ENCODE measurements around the gene ERGIC3.
"Not testable (repeated sequence)": the region's sequence is repeated elsewhere in the genome, so short reads cannot be mapped to it uniquely, and the experiment has no call there.

Gene ERGIC3

GRCh38 chr20:35544436-35544835 lies 2.6 kb downstream of the ERGIC3 start:
- H3K4me2 ChIP-seq (ENCODE audit: low read length): no peak overlapping the region
- H3K9me3 ChIP-seq (ENCODE audit: insufficient read depth, low read depth, low read length): no peaks in the 10 kb centered on the region
- H3K4me1 ChIP-seq (ENCODE audit: control insufficient read depth in 1 of 2, insufficient read depth in 2 of 2, low read length in 2 of 2): peaks cover 7 to 10% of the 10 kb centered on the region in 2 experiments
- H3K79me2 ChIP-seq (ENCODE audit: control insufficient read depth, insufficient read depth, low read length, poor library complexity): peaks cover 5% of the 10 kb centered on the region
- no peak overlapping the region for H4K12ac ChIP-seq (ENCODE audit: low read depth, low read length)
- no peak overlapping the region for H2AK5ac ChIP-seq (ENCODE audit: low read length)
- H3K27ac ChIP-seq (ENCODE audit: low read depth, low read length): no peak overlapping the region
- H4K91ac ChIP-seq (ENCODE audit: low read depth, low read length): no peak overlapping the region
- no peak overlapping the region for H3K4me3 ChIP-seq (ENCODE audit: low read depth, low read length)
- no peak for DNase-seq
- no peak overlapping the region for H3K18ac ChIP-seq (ENCODE audit: low read length)
- H3K27me3 ChIP-seq (ENCODE audit: insufficient read depth, low read length): no peaks in the 10 kb centered on the region
- H3K4ac ChIP-seq (ENCODE audit: low read depth, low read length): no peak overlapping the region
- no peak overlapping the region for H2BK120ac ChIP-seq (ENCODE audit: insufficient read depth, low read length, poor library complexity)
- peaks cover 6% of the 10 kb centered on the region for H3K79me1 ChIP-seq (ENCODE audit: low read length)
- peaks cover 24 to 30% of the 10 kb centered on the region in 2 experiments for H3K36me3 ChIP-seq (ENCODE audit: control insufficient read depth in 1 of 2, insufficient read depth in 2 of 2, low read length in 2 of 2)
- no peak overlapping the region for H4K8ac ChIP-seq (ENCODE audit: low read depth, low read length)
- H3K23ac ChIP-seq (ENCODE audit: low read length): no peak overlapping the region
- no peak overlapping the region for H2BK12ac ChIP-seq (ENCODE audit: low read length)
- H2BK5ac ChIP-seq (ENCODE audit: low read depth, low read length, poor library complexity): no peak overlapping the region
- no peak overlapping the region for H3K14ac ChIP-seq (ENCODE audit: low read length)
- H2AFZ ChIP-seq (ENCODE audit: insufficient read depth, low read length, poor library complexity): no peak overlapping the region
- WGBS (ENCODE audit: extremely low coverage, insufficient coverage, insufficient read length): no CpG with 5 or more reads among the region's 16 CpGs
- H3K9ac ChIP-seq (ENCODE audit: low read length): no peak overlapping the region

GRCh38 chr20:35544941-35545340 lies 3.1 kb downstream of the ERGIC3 start:
- not testable (repeated sequence) for H3K4me3 ChIP-seq (ENCODE audit: low read depth, low read length); H3K9ac ChIP-seq (ENCODE audit: low read length); H2AK5ac ChIP-seq (ENCODE audit: low read length); H2BK120ac ChIP-seq (ENCODE audit: insufficient read depth, low read length, poor library complexity); H3K79me1 ChIP-seq (ENCODE audit: low read length); DNase-seq; H3K4me1 ChIP-seq (ENCODE audit: control insufficient read depth in 1 of 2, insufficient read depth in 2 of 2, low read length in 2 of 2); H3K4ac ChIP-seq (ENCODE audit: low read depth, low read length); H3K23ac ChIP-seq (ENCODE audit: low read length); H3K9me3 ChIP-seq (ENCODE audit: insufficient read depth, low read depth, low read length); H3K27ac ChIP-seq (ENCODE audit: low read depth, low read length); H4K91ac ChIP-seq (ENCODE audit: low read depth, low read length); H2BK12ac ChIP-seq (ENCODE audit: low read length); H3K4me2 ChIP-seq (ENCODE audit: low read length); H3K18ac ChIP-seq (ENCODE audit: low read length); H2BK5ac ChIP-seq (ENCODE audit: low read depth, low read length, poor library complexity); H3K79me2 ChIP-seq (ENCODE audit: control insufficient read depth, insufficient read depth, low read length, poor library complexity); H4K12ac ChIP-seq (ENCODE audit: low read depth, low read length); H3K14ac ChIP-seq (ENCODE audit: low read length); H2AFZ ChIP-seq (ENCODE audit: insufficient read depth, low read length, poor library complexity); H3K27me3 ChIP-seq (ENCODE audit: insufficient read depth, low read length); H4K8ac ChIP-seq (ENCODE audit: low read depth, low read length)
- no CpG with 5 or more reads among the region's 7 CpGs for WGBS (ENCODE audit: extremely low coverage, insufficient coverage, insufficient read length)
- H3K36me3 ChIP-seq (ENCODE audit: control insufficient read depth in 1 of 2, insufficient read depth in 2 of 2, low read length in 2 of 2): peaks cover 25 to 31% of the 10 kb centered on the region in 2 experiments

- Histone ChIP-seq H2AFZ (ENCODE audit: insufficient read depth, low read length, poor library complexity) (no peak overlapping the region), H2BK12ac (ENCODE audit: low read length) (no peak overlapping the region), H3K4me1 (ENCODE audit: control insufficient read depth in 1 of 2, insufficient read depth in 2 of 2, low read length in 2 of 2) (peaks cover 7 to 9% of the 10 kb centered on the region in 2 experiments), H3K23ac (ENCODE audit: low read length) (no peak overlapping the region), H3K9ac (ENCODE audit: low read length) (no peak overlapping the region), H3K14ac (ENCODE audit: low read length) (no peak overlapping the region), H3K36me3 (ENCODE audit: control insufficient read depth in 1 of 2, insufficient read depth in 2 of 2, low read length in 2 of 2) (peaks cover 28 to 38% of the 10 kb centered on the region in 2 experiments), H4K91ac (ENCODE audit: low read depth, low read length) (no peak overlapping the region), H3K27me3 (ENCODE audit: insufficient read depth, low read length) (no peaks in the 10 kb centered on the region), H4K12ac (ENCODE audit: low read depth, low read length) (no peak overlapping the region), H4K8ac (ENCODE audit: low read depth, low read length) (no peak overlapping the region), H3K18ac (ENCODE audit: low read length) (no peak overlapping the region), H3K9me3 (ENCODE audit: insufficient read depth, low read depth, low read length) (no peaks in the 10 kb centered on the region), H3K27ac (ENCODE audit: low read depth, low read length) (no peak overlapping the region), H3K79me1 (ENCODE audit: low read length) (peaks cover 6% of the 10 kb centered on the region), H3K4me2 (ENCODE audit: low read length) (no peak overlapping the region), H2BK5ac (ENCODE audit: low read depth, low read length, poor library complexity) (no peak overlapping the region), H2BK120ac (ENCODE audit: insufficient read depth, low read length, poor library complexity) (no peak overlapping the region), H3K79me2 (ENCODE audit: control insufficient read depth, insufficient read depth, low read length, poor library complexity) (peaks cover 5% of the 10 kb centered on the region), H3K4ac (ENCODE audit: low read depth, low read length) (no peak overlapping the region), H3K4me3 (ENCODE audit: low read depth, low read length) (no peak overlapping the region), H2AK5ac (ENCODE audit: low read length) (no peak overlapping the region)
- no CpG with 5 or more reads among the region's 1 CpG for WGBS (ENCODE audit: extremely low coverage, insufficient coverage, insufficient read length)
- DNase-seq: no peak
Measured at GRCh38 chr20:35546127-35546526, 4.2 kb downstream of the ERGIC3 start.

GRCh38 chr20:35547329-35547728 lies 5.5 kb downstream of the ERGIC3 start:
- no peaks in the 10 kb centered on the region for H3K27me3 ChIP-seq (ENCODE audit: insufficient read depth, low read length)
- H2AFZ ChIP-seq (ENCODE audit: insufficient read depth, low read length, poor library complexity): no peak overlapping the region
- H3K27ac ChIP-seq (ENCODE audit: low read depth, low read length): no peak overlapping the region
- no peak overlapping the region for H3K23ac ChIP-seq (ENCODE audit: low read length)
- H4K8ac ChIP-seq (ENCODE audit: low read depth, low read length): no peak overlapping the region
- H4K91ac ChIP-seq (ENCODE audit: low read depth, low read length): no peak overlapping the region
- H3K36me3 ChIP-seq (ENCODE audit: control insufficient read depth in 1 of 2, insufficient read depth in 2 of 2, low read length in 2 of 2): peaks cover 35 to 50% of the 10 kb centered on the region in 2 experiments
- H3K4me2 ChIP-seq (ENCODE audit: low read length): no peak overlapping the region
- H3K18ac ChIP-seq (ENCODE audit: low read length): no peak overlapping the region
- no peak overlapping the region for H2AK5ac ChIP-seq (ENCODE audit: low read length)
- no peak overlapping the region for H3K9ac ChIP-seq (ENCODE audit: low read length)
- peaks cover 3% of the 10 kb centered on the region for H3K79me2 ChIP-seq (ENCODE audit: control insufficient read depth, insufficient read depth, low read length, poor library complexity)
- no peak overlapping the region for H3K4ac ChIP-seq (ENCODE audit: low read depth, low read length)
- DNase-seq: no peak
- peaks cover 5 to 6% of the 10 kb centered on the region in 2 experiments for H3K4me1 ChIP-seq (ENCODE audit: control insufficient read depth in 1 of 2, insufficient read depth in 2 of 2, low read length in 2 of 2)
- H2BK12ac ChIP-seq (ENCODE audit: low read length): no peak overlapping the region
- no peaks in the 10 kb centered on the region for H3K9me3 ChIP-seq (ENCODE audit: insufficient read depth, low read depth, low read length)
- H3K4me3 ChIP-seq (ENCODE audit: low read depth, low read length): no peak overlapping the region
- H3K79me1 ChIP-seq (ENCODE audit: low read length): peaks cover 3% of the 10 kb centered on the region
- H2BK120ac ChIP-seq (ENCODE audit: insufficient read depth, low read length, poor library complexity): no peak overlapping the region
- no peak overlapping the region for H3K14ac ChIP-seq (ENCODE audit: low read length)
- no CpG with 5 or more reads among the region's 9 CpGs for WGBS (ENCODE audit: extremely low coverage, insufficient coverage, insufficient read length)
- H2BK5ac ChIP-seq (ENCODE audit: low read depth, low read length, poor library complexity): no peak overlapping the region
- H4K12ac ChIP-seq (ENCODE audit: low read depth, low read length): no peak overlapping the region
